Measurements from ENCODE around the gene ZBTB20. TPM values are rescaled to one million over a fixed set of nuclear protein-coding genes. Genes with fewer than 3 reads are reported as not detected.

Gene ZBTB20
- total and polyA plus RNA-seq, 10 of the 15 experiments (the other 5 are each of a cell fraction or from before 2014, with no cell fraction given): 0.20 to 5.5 (median 2.2) TPM

- no peak for ATAC-seq
- TF ChIP-seq MXI1 (IDR thresholded peaks at IDR 0.05; ENCODE audit: low read depth, low read length) (no peak), RUNX3 (IDR thresholded peaks at IDR 0.05; ENCODE audit: low read length) (peak; percentile 36), JUND (IDR thresholded peaks at IDR 0.05; ENCODE audit: low read depth, low read length) (no peak), NR2C2 (IDR thresholded peaks at IDR 0.05; ENCODE audit: borderline replicate concordance, control insufficient read depth, insufficient read length, low read depth) (no peak)
- no peak overlapping the region for H3K4me3 ChIP-seq
- ChIA-PET POLR2A (no interaction called here), SMC1A (ENCODE audit: uncharacterized antibody, unreplicated experiment) (interaction anchor here (0.8 kb wide), 1 partner anchor 12 kb away, joined by 3 read pairs; no protein-coding TSS in a partner anchor), RAD21 (ENCODE audit: unreplicated experiment) (no interaction called here), CTCF (interaction anchor here (1.3 kb wide), 1 partner anchor 9 kb away, joined by 3 read pairs; no protein-coding TSS in a partner anchor)
- 0% methylated on average over 1 of the region's 1 CpG for WGBS (ENCODE audit: insufficient coverage, insufficient replicate concordance, low lambda C conversion rate, missing lambda C conversion rate)
- no peak overlapping the region for H3K9ac ChIP-seq (ENCODE audit: control insufficient read depth, insufficient read depth, low read length)
- H3K27me3 ChIP-seq (replicated peaks in 1 of 2; ENCODE audit: control insufficient read depth in 2 of 2, insufficient read depth in 2 of 2, low read length in 1 of 2): no peaks in the 10 kb centered on the region
- H3K36me3 ChIP-seq (ENCODE audit: control insufficient read depth in 2 of 2, insufficient read depth in 2 of 2, low read length in 1 of 2): no peaks in the 10 kb centered on the region
- no peaks in the 10 kb centered on the region for H3K9me3 ChIP-seq (replicated peaks; ENCODE audit: control insufficient read depth, insufficient read depth, low read length)
- DNase-seq (ENCODE audit: low read depth, low spot score): no peak
- H3K4me2 ChIP-seq (ENCODE audit: control insufficient read depth, insufficient read depth): no peak overlapping the region
- no peaks in the 10 kb centered on the region for H4K20me1 ChIP-seq (ENCODE audit: control insufficient read depth, insufficient read depth)
- H3K4me1 ChIP-seq (ENCODE audit: control insufficient read depth, insufficient read depth, low read length): peaks cover 10% of the 10 kb centered on the region; the same call in 1 of the 2 replicates
- H3K27ac ChIP-seq (ENCODE audit: control insufficient read depth, insufficient read depth): no peak overlapping the region
- in situ Hi-C loops (cut with MboI) (no loop called here), intact Hi-C loops (cut with micrococcal nuclease; ENCODE audit: unreplicated experiment) (no loop called here)
- H2AFZ ChIP-seq (ENCODE audit: control insufficient read depth, low read depth, low read length): no peak overlapping the region
- no peaks in the 10 kb centered on the region for H3K79me2 ChIP-seq (ENCODE audit: control insufficient read depth, insufficient read depth, low read length)
- FAIRE-seq: no peak
- no TSS peak for BruUV-seq (replicated peaks)
These were observed 644.9 kb downstream of the ZBTB20 start for GRCh38 chr3:114502204-114502603.

DNA sequence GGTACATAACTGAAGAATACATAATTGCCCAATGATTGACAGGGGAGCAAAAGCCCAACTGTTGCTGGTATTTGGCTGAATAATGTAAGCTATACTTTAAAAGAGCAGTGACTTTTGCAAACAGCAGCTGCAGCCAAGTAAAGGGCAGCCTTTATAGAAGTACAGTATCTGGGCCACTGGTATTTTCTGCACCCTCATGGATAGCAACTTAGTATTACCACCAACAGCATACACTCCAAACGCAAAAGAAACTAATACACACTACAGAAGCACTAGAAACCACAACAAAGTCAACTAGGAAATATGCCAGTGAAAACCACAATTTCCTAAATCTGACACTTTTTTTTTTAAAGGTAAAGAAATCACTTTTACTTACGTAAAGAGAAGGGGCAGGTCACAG, 647.1 kb downstream of the ZBTB20 start:
- TF ChIP-seq RUNX3 (IDR thresholded peaks at IDR 0.05; ENCODE audit: low read length): peak; percentile 81
- TF ChIP-seq TCF7 (IDR thresholded peaks at IDR 0.05; ENCODE audit: borderline replicate concordance): peak; percentile 72
- TF ChIP-seq, protein P1, sequence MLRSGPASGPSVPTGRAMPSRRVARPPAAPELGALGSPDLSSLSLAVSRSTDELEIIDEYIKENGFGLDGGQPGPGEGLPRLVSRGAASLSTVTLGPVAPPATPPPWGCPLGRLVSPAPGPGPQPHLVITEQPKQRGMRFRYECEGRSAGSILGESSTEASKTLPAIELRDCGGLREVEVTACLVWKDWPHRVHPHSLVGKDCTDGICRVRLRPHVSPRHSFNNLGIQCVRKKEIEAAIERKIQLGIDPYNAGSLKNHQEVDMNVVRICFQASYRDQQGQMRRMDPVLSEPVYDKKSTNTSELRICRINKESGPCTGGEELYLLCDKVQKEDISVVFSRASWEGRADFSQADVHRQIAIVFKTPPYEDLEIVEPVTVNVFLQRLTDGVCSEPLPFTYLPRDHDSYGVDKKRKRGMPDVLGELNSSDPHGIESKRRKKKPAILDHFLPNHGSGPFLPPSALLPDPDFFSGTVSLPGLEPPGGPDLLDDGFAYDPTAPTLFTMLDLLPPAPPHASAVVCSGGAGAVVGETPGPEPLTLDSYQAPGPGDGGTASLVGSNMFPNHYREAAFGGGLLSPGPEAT (IDR thresholded peaks at IDR 0.05; ENCODE audit: low read depth): no peak
- TF ChIP-seq, protein P2, sequence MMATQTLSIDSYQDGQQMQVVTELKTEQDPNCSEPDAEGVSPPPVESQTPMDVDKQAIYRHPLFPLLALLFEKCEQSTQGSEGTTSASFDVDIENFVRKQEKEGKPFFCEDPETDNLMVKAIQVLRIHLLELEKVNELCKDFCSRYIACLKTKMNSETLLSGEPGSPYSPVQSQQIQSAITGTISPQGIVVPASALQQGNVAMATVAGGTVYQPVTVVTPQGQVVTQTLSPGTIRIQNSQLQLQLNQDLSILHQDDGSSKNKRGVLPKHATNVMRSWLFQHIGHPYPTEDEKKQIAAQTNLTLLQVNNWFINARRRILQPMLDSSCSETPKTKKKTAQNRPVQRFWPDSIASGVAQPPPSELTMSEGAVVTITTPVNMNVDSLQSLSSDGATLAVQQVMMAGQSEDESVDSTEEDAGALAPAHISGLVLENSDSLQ (IDR thresholded peaks at IDR 0.05): peak; percentile 18; the same call in 1 of the 2 replicates
- TF ChIP-seq SRF (IDR thresholded peaks at IDR 0.05; ENCODE audit: low read depth in 2 of 2, low read length in 2 of 2): no peak
- TF ChIP-seq HDAC6 (IDR thresholded peaks at IDR 0.05; ENCODE audit: unreplicated experiment): no peak
- TF ChIP-seq ASH2L (IDR thresholded peaks at IDR 0.05; ENCODE audit: borderline replicate concordance, low read depth): no peak
- no peak overlapping the region for H3K9ac ChIP-seq (ENCODE audit: control insufficient read depth, insufficient read depth, low read length)
- H3K4me1 ChIP-seq (ENCODE audit: control insufficient read depth, insufficient read depth, low read length): peaks cover 10% of the 10 kb centered on the region; the same call in 1 of the 2 replicates
- intact Hi-C loops (cut with micrococcal nuclease; ENCODE audit: unreplicated experiment): no loop called here
- H3K27me3 ChIP-seq (replicated peaks in 1 of 2; ENCODE audit: control insufficient read depth in 2 of 2, insufficient read depth in 2 of 2, low read length in 1 of 2): no peaks in the 10 kb centered on the region
- BruUV-seq (replicated peaks): no TSS peak
- H2AFZ ChIP-seq (ENCODE audit: control insufficient read depth, low read depth, low read length): no peak overlapping the region
- ATAC-seq (peak; percentile 90), FAIRE-seq (no peak), DNase-seq (ENCODE audit: low read depth, low spot score) (peak; percentile 31)
- RAD21 ChIA-PET (ENCODE audit: unreplicated experiment): no interaction called here
- H3K36me3 ChIP-seq (ENCODE audit: control insufficient read depth in 2 of 2, insufficient read depth in 2 of 2, low read length in 1 of 2): no peaks in the 10 kb centered on the region
- H3K4me2 ChIP-seq (ENCODE audit: control insufficient read depth, insufficient read depth): no peak overlapping the region
- no peaks in the 10 kb centered on the region for H4K20me1 ChIP-seq (ENCODE audit: control insufficient read depth, insufficient read depth)
- 4% methylated on average over 2 of the region's 2 CpGs for WGBS (ENCODE audit: insufficient coverage, insufficient replicate concordance, low lambda C conversion rate, missing lambda C conversion rate)
- no peak overlapping the region for H3K27ac ChIP-seq (ENCODE audit: control insufficient read depth, insufficient read depth)
- in situ Hi-C loops (cut with MboI): no loop called here
- POLR2A ChIA-PET: no interaction called here
- SMC1A ChIA-PET (ENCODE audit: uncharacterized antibody, unreplicated experiment): interaction anchor here (0.8 to 0.9 kb wide), 2 partner anchors 11 to 12 kb away, joined by 3 to 4 read pairs; no protein-coding TSS in a partner anchor
- no peak overlapping the region for H3K4me3 ChIP-seq
- no peaks in the 10 kb centered on the region for H3K79me2 ChIP-seq (ENCODE audit: control insufficient read depth, insufficient read depth, low read length)
- CTCF ChIA-PET: interaction anchor here (0.7 to 1.8 kb wide), 6 partner anchors 10 to 345 kb away, joined by 3 to 4 read pairs (median 3); no protein-coding TSS in a partner anchor
- no peaks in the 10 kb centered on the region for H3K9me3 ChIP-seq (replicated peaks; ENCODE audit: control insufficient read depth, insufficient read depth, low read length)
